SK-N-SH treated with all-trans-retinoic acid at 6 μM for 48 hours (cell line): ENCODE results near the gene FCRL3.

ENCODE experiments used
- ATAC-seq: fragments of 200-7000 bp; cut with Tn5 transposase; 3 replicates; pipeline ENCODE4 v1.9.1; 2020; ENCODE audit warnings: mild to moderate bottlenecking, moderate library complexity
- ARNTL ChIP-seq: fragments of 450-650 bp; formaldehyde crosslinking; IDR thresholded peaks from 2 replicates; pipeline ENCODE4 v1.5.0; 2020; ENCODE audit warnings: low read depth, mild to moderate bottlenecking, moderate library complexity, borderline replicate concordance
- BACH2 ChIP-seq: fragments of 250-450 bp; sonication (Bioruptor Pico); IDR thresholded peaks from 2 replicates; pipeline ENCODE4 v1.9.0; 2021; ENCODE audit warnings: mild to moderate bottlenecking, borderline replicate concordance
- CREB5 ChIP-seq: fragments of 250-450 bp; sonication (Bioruptor Pico); IDR thresholded peaks from 2 replicates; pipeline ENCODE4 v1.5.1; 2020; ENCODE audit warnings: low read depth, mild to moderate bottlenecking, moderate library complexity
- CSDC2 ChIP-seq: fragments of 250-450 bp; sonication (Bioruptor Pico); IDR thresholded peaks from 2 replicates; pipeline ENCODE4 v1.5.0; 2020; ENCODE audit warnings: mild to moderate bottlenecking, moderate library complexity
- CSRNP3 ChIP-seq: fragments of 250-450 bp; sonication (Bioruptor Pico); IDR thresholded peaks from 2 replicates; pipeline ENCODE4 v1.5.1; 2021; ENCODE audit warnings: mild to moderate bottlenecking, moderate library complexity
- ESRRG ChIP-seq: fragments of 250-450 bp; sonication (Bioruptor Pico); IDR thresholded peaks from 2 replicates; pipeline ENCODE4 v1.6.1; 2021; ENCODE audit warnings: mild to moderate bottlenecking
- GLIS3 ChIP-seq: fragments of 250-450 bp; sonication (Bioruptor Pico); IDR thresholded peaks from 2 replicates; pipeline ENCODE4 v1.5.0; 2020; ENCODE audit warnings: mild to moderate bottlenecking, moderate library complexity
- ISL1 ChIP-seq: fragments of 250-450 bp; sonication (Bioruptor Pico); IDR thresholded peaks from 2 replicates; pipeline ENCODE4 v2.1.2; 2022; ENCODE audit warnings: mild to moderate bottlenecking, moderate library complexity
- OSR1 ChIP-seq: fragments of 250-450 bp; sonication (Bioruptor Pico); IDR thresholded peaks from 2 replicates; pipeline ENCODE4 v1.8.0; 2022; ENCODE audit warnings: moderate library complexity, mild to moderate bottlenecking, inconsistent platforms
- PPARA ChIP-seq: fragments of 250-450 bp; sonication (Bioruptor Pico); IDR thresholded peaks from 2 replicates; pipeline ENCODE4 v1.5.0; 2020; ENCODE audit warnings: mild to moderate bottlenecking, borderline replicate concordance
- RARB ChIP-seq: fragments of 250-450 bp; sonication (Bioruptor Pico); IDR thresholded peaks from 2 replicates; pipeline ENCODE4 v1.8.0; 2021; ENCODE audit warnings: mild to moderate bottlenecking, moderate library complexity
- SNAI2 ChIP-seq: fragments of 250-450 bp; sonication (Bioruptor Pico); IDR thresholded peaks from 2 replicates; pipeline ENCODE4 v1.5.0; 2020; ENCODE audit warnings: mild to moderate bottlenecking, moderate library complexity
- TCF4 ChIP-seq: fragments of 250-450 bp; sonication (Bioruptor Pico); IDR thresholded peaks from 2 replicates; pipeline ENCODE4 v1.8.0; 2021; ENCODE audit warnings: mild to moderate bottlenecking, moderate library complexity, borderline replicate concordance
- TOX ChIP-seq: fragments of 250-450 bp; sonication (Bioruptor Pico); IDR thresholded peaks from 2 replicates; pipeline ENCODE4 v1.8.0; 2021; ENCODE audit warnings: mild to moderate bottlenecking, moderate library complexity, borderline replicate concordance
- ZC3H10 ChIP-seq: fragments of 250-450 bp; sonication (Bioruptor Pico); IDR thresholded peaks from 2 replicates; pipeline ENCODE4 v1.5.1; 2021; ENCODE audit warnings: mild to moderate bottlenecking, moderate library complexity
- ZNF565 ChIP-seq: fragments of 450-650 bp; formaldehyde crosslinking; conservative IDR thresholded peaks from 2 replicates; pipeline ENCODE4 v1.5.0; 2020; ENCODE audit warnings: low read depth, mild to moderate bottlenecking, moderate library complexity
- ZNF70 ChIP-seq: fragments of 450-650 bp; formaldehyde crosslinking; IDR thresholded peaks from 2 replicates; pipeline ENCODE4 v1.5.0; 2020; ENCODE audit warnings: mild to moderate bottlenecking, moderate library complexity
- ZNF8 ChIP-seq: fragments of 450-650 bp; formaldehyde crosslinking; IDR thresholded peaks from 2 replicates; pipeline ENCODE4 v1.5.0; 2020; ENCODE audit warnings: mild to moderate bottlenecking, moderate library complexity
- TF ChIP-seq, protein P1 (sequence below): fragments of 250-450 bp; sonication (Bioruptor Pico); IDR thresholded peaks from 2 replicates; pipeline ENCODE4 v1.5.0; 2020; ENCODE audit warnings: mild to moderate bottlenecking, moderate library complexity
- TF ChIP-seq, protein P2 (sequence below): fragments of 250-450 bp; sonication (Bioruptor Pico); IDR thresholded peaks from 2 replicates; pipeline ENCODE4 v1.8.0; 2021; ENCODE audit warnings: low read depth, mild to moderate bottlenecking, moderate library complexity, borderline replicate concordance

The FCRL3 gene

GRCh38 chr1:157691285-157691920 lies 9.2 kb downstream of the FCRL3 start:
- no peak for TF ChIP-seq SNAI2 (CRISPR knock-in tag)
- no peak for TF ChIP-seq TOX (CRISPR knock-in tag)
- TF ChIP-seq GLIS3 (CRISPR knock-in tag): no peak
- TF ChIP-seq, protein P1, sequence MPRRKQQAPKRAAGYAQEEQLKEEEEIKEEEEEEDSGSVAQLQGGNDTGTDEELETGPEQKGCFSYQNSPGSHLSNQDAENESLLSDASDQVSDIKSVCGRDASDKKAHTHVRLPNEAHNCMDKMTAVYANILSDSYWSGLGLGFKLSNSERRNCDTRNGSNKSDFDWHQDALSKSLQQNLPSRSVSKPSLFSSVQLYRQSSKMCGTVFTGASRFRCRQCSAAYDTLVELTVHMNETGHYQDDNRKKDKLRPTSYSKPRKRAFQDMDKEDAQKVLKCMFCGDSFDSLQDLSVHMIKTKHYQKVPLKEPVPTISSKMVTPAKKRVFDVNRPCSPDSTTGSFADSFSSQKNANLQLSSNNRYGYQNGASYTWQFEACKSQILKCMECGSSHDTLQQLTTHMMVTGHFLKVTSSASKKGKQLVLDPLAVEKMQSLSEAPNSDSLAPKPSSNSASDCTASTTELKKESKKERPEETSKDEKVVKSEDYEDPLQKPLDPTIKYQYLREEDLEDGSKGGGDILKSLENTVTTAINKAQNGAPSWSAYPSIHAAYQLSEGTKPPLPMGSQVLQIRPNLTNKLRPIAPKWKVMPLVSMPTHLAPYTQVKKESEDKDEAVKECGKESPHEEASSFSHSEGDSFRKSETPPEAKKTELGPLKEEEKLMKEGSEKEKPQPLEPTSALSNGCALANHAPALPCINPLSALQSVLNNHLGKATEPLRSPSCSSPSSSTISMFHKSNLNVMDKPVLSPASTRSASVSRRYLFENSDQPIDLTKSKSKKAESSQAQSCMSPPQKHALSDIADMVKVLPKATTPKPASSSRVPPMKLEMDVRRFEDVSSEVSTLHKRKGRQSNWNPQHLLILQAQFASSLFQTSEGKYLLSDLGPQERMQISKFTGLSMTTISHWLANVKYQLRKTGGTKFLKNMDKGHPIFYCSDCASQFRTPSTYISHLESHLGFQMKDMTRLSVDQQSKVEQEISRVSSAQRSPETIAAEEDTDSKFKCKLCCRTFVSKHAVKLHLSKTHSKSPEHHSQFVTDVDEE (CRISPR knock-in tag): no peak
- TF ChIP-seq TCF4 (CRISPR knock-in tag): no peak
- no peak for TF ChIP-seq ZNF8 (CRISPR knock-in tag)
- no peak for TF ChIP-seq CSDC2
- no peak for TF ChIP-seq PPARA (CRISPR knock-in tag)
- ATAC-seq: peak; percentile 97

- TF ChIP-seq BACH2 (CRISPR knock-in tag) (no peak), CREB5 (no peak), ZNF565 (CRISPR knock-in tag) (no peak)
- ATAC-seq: no peak
Observed at GRCh38 chr1:157682710-157683437, 17.7 kb downstream of the FCRL3 start.

- ATAC-seq: no peak
- no peak for TF ChIP-seq TCF4 (CRISPR knock-in tag)
Observed at GRCh38 chr1:157678721-157679120, 21.8 kb downstream of the FCRL3 start.

DNA sequence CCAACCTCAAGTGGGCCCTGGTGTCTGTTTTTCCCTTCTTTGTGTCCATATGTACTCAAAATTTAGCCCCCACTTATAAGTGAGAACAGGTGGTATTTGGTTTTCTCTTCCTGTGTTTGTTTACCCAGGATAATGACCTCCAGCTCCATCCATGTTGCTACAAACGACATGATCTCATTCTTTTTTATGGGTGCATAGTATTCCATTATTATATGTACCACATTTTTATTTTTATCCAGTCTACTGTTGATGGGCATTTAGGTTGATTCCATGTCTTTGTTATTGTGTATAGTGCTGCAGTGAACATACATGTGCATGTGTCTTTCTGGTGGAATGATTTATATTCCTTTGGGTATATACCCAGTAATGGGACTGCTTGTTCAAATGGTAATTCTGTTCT lies 27.6 kb downstream of the FCRL3 start:
- TF ChIP-seq ZNF8 (CRISPR knock-in tag) (peak; percentile 76), OSR1 (no peak)

DNA sequence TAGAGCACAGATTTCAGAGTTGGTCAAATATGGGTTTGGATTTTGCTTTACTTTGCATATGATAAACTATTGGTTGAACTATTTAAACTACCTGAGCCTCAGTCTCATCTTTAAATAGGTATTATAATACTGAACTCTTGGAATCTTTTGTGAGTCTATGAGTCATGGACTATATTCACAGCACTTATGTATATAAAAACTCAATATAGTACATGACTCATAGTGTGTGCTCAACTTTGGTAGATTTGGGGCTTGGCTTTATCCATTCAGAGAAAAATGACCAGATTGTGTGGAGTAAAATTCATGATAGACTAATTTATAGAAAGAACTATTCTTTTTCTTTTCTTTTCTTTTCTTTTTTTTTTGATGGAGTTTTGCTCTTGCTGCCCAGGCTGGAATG lies 28.7 kb downstream of the FCRL3 start:
- TF ChIP-seq ZC3H10 (CRISPR knock-in tag) (no peak), ZNF8 (CRISPR knock-in tag) (no peak), ARNTL (CRISPR knock-in tag) (no peak), CSRNP3 (CRISPR knock-in tag) (no peak), PPARA (CRISPR knock-in tag) (no peak), ZNF70 (no peak), ISL1 (no peak), CREB5 (no peak), CSDC2 (no peak), BACH2 (CRISPR knock-in tag) (no peak), ESRRG (CRISPR knock-in tag) (no peak), RARB (no peak)
- TF ChIP-seq, protein P2, sequence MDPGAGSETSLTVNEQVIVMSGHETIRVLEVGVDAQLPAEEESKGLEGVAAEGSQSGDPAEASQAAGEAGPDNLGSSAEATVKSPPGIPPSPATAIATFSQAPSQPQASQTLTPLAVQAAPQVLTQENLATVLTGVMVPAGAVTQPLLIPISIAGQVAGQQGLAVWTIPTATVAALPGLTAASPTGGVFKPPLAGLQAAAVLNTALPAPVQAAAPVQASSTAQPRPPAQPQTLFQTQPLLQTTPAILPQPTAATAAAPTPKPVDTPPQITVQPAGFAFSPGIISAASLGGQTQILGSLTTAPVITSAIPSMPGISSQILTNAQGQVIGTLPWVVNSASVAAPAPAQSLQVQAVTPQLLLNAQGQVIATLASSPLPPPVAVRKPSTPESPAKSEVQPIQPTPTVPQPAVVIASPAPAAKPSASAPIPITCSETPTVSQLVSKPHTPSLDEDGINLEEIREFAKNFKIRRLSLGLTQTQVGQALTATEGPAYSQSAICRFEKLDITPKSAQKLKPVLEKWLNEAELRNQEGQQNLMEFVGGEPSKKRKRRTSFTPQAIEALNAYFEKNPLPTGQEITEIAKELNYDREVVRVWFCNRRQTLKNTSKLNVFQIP (CRISPR knock-in tag): no peak
- ATAC-seq: no peak

More for the DNA sequence above, 27.6 kb downstream of the FCRL3 start:
- ATAC-seq: no peak
